K562 (cell line): ENCODE data around the gene CEP44. TPM values are rescaled to one million over a fixed set of nuclear protein-coding genes. Genes with fewer than 3 reads are reported as not detected.
A peak's percentile ranks its signal among the peaks of the same experiment; 100 is the strongest.

Experiments used
- CBX3 ChIP-seq, 2 experiments: IDR thresholded peaks; 1 replicate in 1 of 2; 2 replicates in 1 of 2; pipeline ENCODE4 v1.6.1; 2012; ENCODE audit warnings: inconsistent platforms in 2 of 2, low read length in 2 of 2, borderline replicate concordance in 1 of 2, control low read depth in 1 of 2
- CHD2 ChIP-seq: IDR thresholded peaks from 2 replicates; pipeline ENCODE4 v1.6.1; 2011; ENCODE audit warnings: low read depth, low read length
- E2F1 ChIP-seq: sonication (generic); formaldehyde crosslinking; IDR thresholded peaks from 2 replicates; pipeline ENCODE4 v1.8.1; 2023; ENCODE audit warnings: mild to moderate bottlenecking, missing genetic modification reagents, moderate library complexity
- ELF1 ChIP-seq: fragments of 200-800 bp; sonication (Bioruptor generic); IDR thresholded peaks from 2 replicates; pipeline ENCODE4 v1.6.1; 2016; ENCODE audit warnings: missing genetic modification characterization, missing compliant biosample characterization
- ESRRA ChIP-seq: fragments of 450-650 bp; IDR thresholded peaks from 2 replicates; pipeline ENCODE4 v1.6.1; 2014; ENCODE audit warnings: low read depth, mild to moderate bottlenecking, moderate library complexity, borderline replicate concordance
- FOXK1 ChIP-seq: sonication (generic); formaldehyde crosslinking; IDR thresholded peaks from 2 replicates; pipeline ENCODE4 v1.8.0; 2022; ENCODE audit warnings: missing genetic modification reagents, mild to moderate bottlenecking, borderline replicate concordance
- HDAC2 ChIP-seq: fragments of 450-650 bp; IDR thresholded peaks from 2 replicates; pipeline ENCODE4 v1.6.1; 2016; ENCODE audit warnings: mild to moderate bottlenecking
- HEY1 ChIP-seq: fragments of 250-450 bp; sonication (Bioruptor Pico); IDR thresholded peaks from 2 replicates; pipeline ENCODE4 v1.5.0; 2020; ENCODE audit warnings: mild to moderate bottlenecking, moderate library complexity, borderline replicate concordance
- ID3 ChIP-seq, 2 experiments: fragments of 250-450 bp in 1 of 2; fragments of 450-650 bp in 1 of 2; sonication (Bioruptor Pico) in 1 of 2; IDR thresholded peaks; 2 replicates each; pipeline versions ENCODE4 v1.6.1 to v1.8.0; 2016 to 2021; ENCODE audit warnings: mild to moderate bottlenecking in 2 of 2, moderate library complexity in 2 of 2, missing compliant biosample characterization in 1 of 2, missing genetic modification characterization in 1 of 2
- L3MBTL2 ChIP-seq: fragments of 450-650 bp; IDR thresholded peaks from 2 replicates; pipeline ENCODE4 v1.6.1; 2016; ENCODE audit warnings: mild to moderate bottlenecking, moderate library complexity
- MCM7 ChIP-seq, 2 experiments: fragments of 450-650 bp; IDR thresholded peaks; 2 replicates each; pipeline ENCODE4 v1.6.1; 2016 to 2018
- MEF2D ChIP-seq: conservative IDR thresholded peaks from 2 replicates; pipeline ENCODE4 v1.6.1; 2016; ENCODE audit warnings: low read depth, missing genetic modification characterization, missing compliant biosample characterization
- MYBL2 ChIP-seq, 2 experiments: fragments of 450-650 bp in 1 of 2; sonication (generic) in 1 of 2; formaldehyde crosslinking in 1 of 2; IDR thresholded peaks; 2 replicates each; pipeline versions ENCODE4 v1.6.1 to v1.8.1; 2017 to 2022; ENCODE audit warnings: borderline replicate concordance in 1 of 2, inconsistent platforms in 1 of 2, low read depth in 1 of 2, mild to moderate bottlenecking in 1 of 2, missing genetic modification reagents in 1 of 2, moderate library complexity in 1 of 2
- NFIC ChIP-seq: fragments of 450-650 bp; IDR thresholded peaks from 2 replicates; pipeline ENCODE4 v1.6.1; 2017; ENCODE audit warnings: mild to moderate bottlenecking, inconsistent platforms
- NFYB ChIP-seq: IDR thresholded peaks from 2 replicates; pipeline ENCODE4 v1.6.1; 2011; ENCODE audit warnings: mild to moderate bottlenecking, moderate library complexity; ENCODE audit not compliant: insufficient read length; ENCODE audit errors: extremely low read depth
- PHB2 ChIP-seq: fragments of 450-650 bp; IDR thresholded peaks from 2 replicates; pipeline ENCODE4 v1.6.1; 2017; ENCODE audit warnings: low read depth
- RBM22 ChIP-seq: fragments of 200-400 bp; formaldehyde crosslinking; IDR thresholded peaks from 2 replicates; pipeline ENCODE4 v1.6.1; 2018; ENCODE audit warnings: low read length, low read depth; ENCODE audit not compliant: poor library complexity, severe bottlenecking
- RBM39 ChIP-seq: fragments of 200-400 bp; formaldehyde crosslinking; optimal IDR thresholded peaks from 2 replicates; pipeline ENCODE3; 2018; ENCODE audit warnings: low read depth, low read length
- SUPT5H ChIP-seq: fragments of 450-650 bp; IDR thresholded peaks from 2 replicates; pipeline ENCODE4 v1.6.1; 2016
- TRIM25 ChIP-seq: fragments of 450-650 bp; IDR thresholded peaks from 2 replicates; pipeline ENCODE4 v1.7.0; 2016; ENCODE audit warnings: borderline replicate concordance
- ZNF696 ChIP-seq: fragments of 250-450 bp; sonication (Bioruptor Pico); conservative IDR thresholded peaks from 2 replicates; pipeline ENCODE4 v1.4.0; 2020; ENCODE audit warnings: mild to moderate bottlenecking, moderate library complexity
- ZNF699 ChIP-seq: fragments of 250-450 bp; sonication (Bioruptor Pico); IDR thresholded peaks from 2 replicates; pipeline ENCODE4 v1.8.0; 2021; ENCODE audit warnings: mild to moderate bottlenecking, moderate library complexity; ENCODE audit not compliant: insufficient replicate concordance
- ZNF766 ChIP-seq: fragments of 200-800 bp; sonication (Bioruptor generic); conservative IDR thresholded peaks from 2 replicates; pipeline ENCODE4 v1.6.1; 2016; ENCODE audit warnings: missing genetic modification characterization, missing compliant biosample characterization
- ZNF77 ChIP-seq: fragments of 250-450 bp; sonication (Bioruptor Pico); IDR thresholded peaks from 2 replicates; pipeline ENCODE4 v1.5.0; 2020
- polyA plus RNA-seq, 8 experiments: library from polyadenylated mRNA; depleted of rRNA in 4 of 8; stranded (reverse) in 5 of 8; unstranded in 3 of 8; fragments of >200 nt; fragmentation: Nextera tagmentation in 2 of 8; fragmentation: Illumina TruSeq in 1 of 8; extraction: Ambion mirVana in 2 of 8; extraction: Trizol in 1 of 8; gene quantifications; 2 replicates each; pipeline versions ENCODE4 v1.2.1 to v1.2.3, GENCODE V29; 2011 to 2014; ENCODE audit warnings: inconsistent platforms in 1 of 8, missing spikeins in 1 of 8
- total RNA-seq, 7 experiments: library from RNA; depleted of rRNA in 6 of 7; stranded (reverse); fragments of >200 nt in 6 of 7; fragmentation: Illumina TruSeq in 2 of 7; extraction: Trizol in 2 of 7; gene quantifications; 2 replicates each; pipeline versions ENCODE4 v1.2.1 to v1.2.3, GENCODE V29; 2011 to 2021; ENCODE audit warnings: low replicate concordance in 1 of 7

CEP44 gene
- total and polyA plus RNA-seq, 9 of the 15 experiments (the other 6 are each of a cell fraction or from before 2014, with no cell fraction given), result 19.6 to 45.0 (median 24.4) TPM

DNA sequence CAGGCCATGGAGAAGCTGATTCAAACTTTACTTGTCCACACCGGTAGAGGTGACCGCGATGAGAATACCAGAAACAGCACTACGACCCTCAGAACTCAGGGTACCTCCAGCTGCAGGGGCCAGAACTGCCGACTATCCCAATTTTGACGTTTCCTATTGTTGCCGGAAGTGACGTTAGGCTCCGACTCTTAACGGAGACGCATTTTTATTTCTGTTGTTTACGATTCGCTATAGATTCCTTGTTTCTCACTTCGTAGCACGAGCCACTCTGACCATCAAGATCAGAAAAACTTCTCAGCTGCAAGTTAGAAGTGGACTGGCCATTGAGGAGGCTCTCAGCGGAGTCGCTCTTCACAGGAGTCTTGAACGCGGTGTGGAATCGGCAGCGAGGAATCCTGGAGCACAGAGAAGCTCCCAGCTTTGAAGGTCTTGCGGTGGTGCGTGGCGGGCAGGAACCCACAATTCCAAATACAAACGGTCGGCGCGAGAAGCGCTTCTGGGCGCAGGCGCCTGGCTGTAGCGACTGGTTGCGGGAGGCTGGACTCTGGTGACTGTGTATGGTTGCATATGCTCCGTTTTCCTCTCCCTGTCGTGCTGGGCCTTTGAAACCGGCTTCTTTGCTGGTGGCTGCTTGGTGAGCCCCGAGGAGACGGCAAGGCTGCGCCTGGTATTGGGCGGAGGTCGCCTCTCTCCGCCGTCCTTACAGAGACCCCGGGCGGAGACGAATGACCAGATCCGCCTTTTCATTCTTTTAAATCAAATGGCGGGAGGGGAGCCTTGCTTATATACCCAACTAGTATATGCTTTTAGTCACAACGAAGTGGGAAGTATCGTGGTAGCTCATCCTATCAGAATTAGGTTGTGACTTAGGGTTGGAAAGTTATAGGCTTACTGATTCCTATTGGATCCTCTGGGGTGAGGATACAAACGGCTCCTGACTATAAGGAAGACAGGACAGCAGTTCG is at the start of gene CEP44, which contains the start of gene FBXO8 (continued):
- TF ChIP-seq MYBL2 (IDR thresholded peaks at IDR 0.05; ENCODE audit: low read depth) (peak; percentile 98), MYBL2 (CRISPR knock-in tag; IDR thresholded peaks at IDR 0.05; ENCODE audit: borderline replicate concordance) (no peak), FOXK1 (peak; percentile 56; the same call in 1 of the 2 replicates), ELF1 (tag) (peak; percentile 94), E2F1 (CRISPR knock-in tag) (0 out of 2 replicates have a peak, but pooled peaks have one; percentile 38), RBM39 (no peak), ZNF766 (no peak; the same call in 1 of the 2 replicates), ZNF696 (CRISPR knock-in tag) (no peak), CBX3 (IDR thresholded peaks at IDR 0.05; ENCODE audit: borderline replicate concordance in 1 of 2, low read length in 2 of 2) (no peak), RBM22 (no peak), MCM7 (IDR thresholded peaks at IDR 0.05) (no peak), HDAC2 (peak; percentile 83), ZNF699 (CRISPR knock-in tag) (no peak), ZNF77 (CRISPR knock-in tag) (no peak), SUPT5H (peak; percentile 81), L3MBTL2 (peak; percentile 53; the same call in 1 of the 2 replicates), PHB2 (no peak), TRIM25 (no peak), NFYB (no peak), ESRRA (peak; percentile 78; the same call in 1 of the 2 replicates), MEF2D (no peak), NFIC (peak; percentile 90), CHD2 (no peak), ID3 (CRISPR knock-in tag; IDR thresholded peaks at IDR 0.05) (no peak), ID3 (tag; IDR thresholded peaks at IDR 0.05) (no peak), HEY1 (CRISPR knock-in tag) (no peak)
